Naive thymus-derived CD4-positive, alpha-beta T cell (primary cell): Measurements from ENCODE around the gene FGFRL1. TPM values are rescaled to one million over a fixed set of nuclear protein-coding genes. Genes with fewer than 3 reads are reported as not detected.

Experiments used
- ATAC-seq: fragments of 150-1000 bp; cut with Tn5 transposase; 2 replicates; pipeline ENCODE4 v1.10.0; 2021; ENCODE audit warnings: mild to moderate bottlenecking, moderate library complexity
- CTCF ChIA-PET: fragments of 350-600 bp; sonication (Branson Sonifier 250); formaldehyde crosslinking; loops from one replicate; lab custom pipeline; 2021; ENCODE audit warnings: antibody characterized with exemption; lab: Charles Lee
- POLR2A ChIA-PET: fragments of 350-600 bp; sonication (Branson Sonifier 250); formaldehyde crosslinking; loops from one replicate; lab custom pipeline; 2021; ENCODE audit warnings: antibody characterized with exemption, inconsistent platforms; lab: Charles Lee
- DNase-seq, 9 donors: peaks; one replicate each; pipeline versions ENCODE4 v3.0.0 to v3.0.0-alpha.2; 2020 to 2022; ENCODE audit warnings: mixed read lengths in 1 of 9
- H3K27ac ChIP-seq: one replicate; pipeline ENCODE4 v1.7.0; 2013; ENCODE audit warnings: mild to moderate bottlenecking, low read depth, low read length, moderate library complexity
- H3K27me3 ChIP-seq, 2 donors: one replicate each; pipeline ENCODE4 v1.7.0; 2013; ENCODE audit warnings: low read length in 2 of 2, mild to moderate bottlenecking in 2 of 2, moderate library complexity in 2 of 2; ENCODE audit not compliant: control insufficient read depth in 2 of 2, insufficient read depth in 2 of 2
- H3K36me3 ChIP-seq, 3 experiments: 1 replicate in 2 of 3; 2 replicates in 1 of 3; pipeline ENCODE4 v1.7.0; 2013; ENCODE audit warnings: low read length in 3 of 3, mild to moderate bottlenecking in 3 of 3, moderate library complexity in 1 of 3; ENCODE audit not compliant: insufficient read depth in 3 of 3, control insufficient read depth in 2 of 3
- H3K4me1 ChIP-seq, 2 donors: one replicate each; pipeline ENCODE4 v1.7.0; 2013; ENCODE audit warnings: low read length in 2 of 2, mild to moderate bottlenecking in 2 of 2, moderate library complexity in 1 of 2; ENCODE audit not compliant: control insufficient read depth in 2 of 2, insufficient read depth in 2 of 2
- H3K4me3 ChIP-seq: 2 replicates; pipeline ENCODE4 v1.7.0; 2013; ENCODE audit warnings: mild to moderate bottlenecking, low read length
- H3K9me3 ChIP-seq, 3 experiments: 1 replicate in 2 of 3; 2 replicates in 1 of 3; pipeline ENCODE4 v1.7.0; 2013; ENCODE audit warnings: low read length in 3 of 3; ENCODE audit not compliant: control insufficient read depth in 2 of 3
- H3K27ac Mint-ChIP-seq, 9 donors: one replicate each; pipeline ENCODE4 v1.8.0; 2020 to 2022; ENCODE audit warnings: mixed read lengths in 9 of 9, mild to moderate bottlenecking in 8 of 9, moderate library complexity in 5 of 9, inconsistent platforms in 2 of 9
- H3K27me3 Mint-ChIP-seq, 5 donors: one replicate each; pipeline ENCODE4 v1.8.0; 2021 to 2022; ENCODE audit warnings: mixed read lengths in 5 of 5, mild to moderate bottlenecking in 1 of 5
- H3K36me3 Mint-ChIP-seq, 5 donors: one replicate each; pipeline ENCODE4 v1.8.0; 2020 to 2022; ENCODE audit warnings: mixed read lengths in 5 of 5, mild to moderate bottlenecking in 3 of 5, inconsistent platforms in 1 of 5
- H3K4me1 Mint-ChIP-seq, 7 donors: one replicate each; pipeline ENCODE4 v1.8.0; 2020 to 2022; ENCODE audit warnings: mixed read lengths in 7 of 7, mild to moderate bottlenecking in 3 of 7, inconsistent platforms in 1 of 7
- H3K4me3 Mint-ChIP-seq, 10 donors: one replicate each; pipeline ENCODE4 v1.8.0; 2020 to 2022; ENCODE audit warnings: mild to moderate bottlenecking in 10 of 10, mixed read lengths in 10 of 10, moderate library complexity in 6 of 10, inconsistent platforms in 2 of 10
- H3K9me3 Mint-ChIP-seq, 11 donors: one replicate each; pipeline ENCODE4 v1.8.0; 2020 to 2022; ENCODE audit warnings: mixed read lengths in 11 of 11, mild to moderate bottlenecking in 4 of 11, inconsistent platforms in 1 of 11, moderate library complexity in 1 of 11
- intact Hi-C, 2 donors: fragments of 100-400 bp; cut with micrococcal nuclease; formaldehyde crosslinking; loops; one replicate each; pipeline ENCODE4 v1.15.1; 2023
- polyA plus RNA-seq, 2 donors: library from polyadenylated mRNA; unstranded; fragments of 300-500 nt; fragmentation: Illumina TruSeq; gene quantifications; one replicate each; pipeline ENCODE4 v1.2.3, GENCODE V29; 2021
- total RNA-seq, 6 experiments: library from RNA in 5 of 6; stranded (reverse) in 5 of 6; gene quantifications; 1 replicate in 5 of 6; 2 replicates in 1 of 6; pipeline ENCODE4 v1.2.3 and lab custom pipeline; 2021 to 2026

The FGFRL1 gene, protein sequence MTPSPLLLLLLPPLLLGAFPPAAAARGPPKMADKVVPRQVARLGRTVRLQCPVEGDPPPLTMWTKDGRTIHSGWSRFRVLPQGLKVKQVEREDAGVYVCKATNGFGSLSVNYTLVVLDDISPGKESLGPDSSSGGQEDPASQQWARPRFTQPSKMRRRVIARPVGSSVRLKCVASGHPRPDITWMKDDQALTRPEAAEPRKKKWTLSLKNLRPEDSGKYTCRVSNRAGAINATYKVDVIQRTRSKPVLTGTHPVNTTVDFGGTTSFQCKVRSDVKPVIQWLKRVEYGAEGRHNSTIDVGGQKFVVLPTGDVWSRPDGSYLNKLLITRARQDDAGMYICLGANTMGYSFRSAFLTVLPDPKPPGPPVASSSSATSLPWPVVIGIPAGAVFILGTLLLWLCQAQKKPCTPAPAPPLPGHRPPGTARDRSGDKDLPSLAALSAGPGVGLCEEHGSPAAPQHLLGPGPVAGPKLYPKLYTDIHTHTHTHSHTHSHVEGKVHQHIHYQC
- total RNA-seq (10 to 100 TPM; 10.6 to 28.1 (median 22.0) TPM), polyA plus RNA-seq (1 to 10 TPM in 1 of 2 donors, under 1 TPM in 1; 0.45 to 1.7 TPM), total RNA-seq (lab: John Stamatoyannopoulos, UW) (22.2 reads per million, percentile 53 among the genes with 10 or more reads in this experiment)

DNA sequence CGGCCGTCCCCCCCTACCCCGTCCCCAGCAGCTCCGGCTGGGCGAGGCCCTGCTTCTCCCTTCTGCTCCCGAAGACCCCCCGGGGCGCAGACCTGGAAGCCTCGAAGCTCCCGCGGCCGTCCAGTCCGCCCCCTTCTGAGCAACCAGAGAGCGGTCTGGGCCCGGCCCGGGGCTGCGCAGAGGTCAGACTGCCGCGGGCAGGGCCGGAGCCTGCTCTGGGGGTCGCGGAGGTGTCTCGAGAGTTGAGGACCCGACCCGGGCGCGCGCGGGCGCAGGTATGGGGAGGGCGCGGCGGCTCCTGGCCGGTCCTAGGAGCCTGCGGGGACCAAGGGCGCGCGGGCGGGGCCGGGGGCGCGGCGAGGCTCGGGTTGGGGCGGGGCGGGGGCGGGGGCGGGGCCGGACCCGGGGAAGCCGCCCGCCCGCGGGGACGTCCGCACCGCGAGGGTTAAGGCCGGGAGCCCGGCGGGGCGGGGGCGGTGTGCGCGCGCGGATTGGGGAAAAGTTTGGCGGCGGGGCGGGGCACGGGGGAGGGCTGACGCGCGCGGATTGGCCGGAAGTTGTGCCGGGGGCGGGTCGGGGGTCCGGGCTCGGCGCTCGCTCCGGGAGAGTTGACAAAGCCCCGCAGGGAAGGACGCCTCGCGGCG, at the start of gene FGFRL1:
Gene FGFRL1 (plus strand): TSS at position 605 of the 644 bp plus-strand sequence. CDS start 860 bp downstream, outside the sequence.
- POLR2A ChIA-PET = interaction anchor here (0.8 to 2.4 kb wide), 2 partner anchors 44 to 278 kb away, joined by 3 to 11 read pairs; no protein-coding TSS in a partner anchor
- no peaks in the 10 kb centered on the region for H3K27me3 ChIP-seq
- intact Hi-C loops = loop anchor here (1.0 to 5.0 kb wide), 9 partner anchors 24 to 701 kb away; partner anchors contain the start of genes CTBP1 (in 2 of the 2), ATP5ME (in 1 of the 2), IDUA (in 1 of the 2) and MYL5 (in 1 of the 2)
- ATAC-seq (peak; percentile 78), DNase-seq (peak; percentile 78 to 95 (median 87))
- Mint-ChIP-seq H3K9me3 (peaks cover 0 to 4% (median 0%) of the 10 kb centered on the region in 11 donors), H3K27me3 (peaks cover 24 to 31% (median 27%) of the 10 kb centered on the region in 5 donors), H3K4me3 (peak within 1 kb of the TSS; percentile 86 to 97 (median 89)), H3K4me1 (peaks cover 15 to 21% (median 18%) of the 10 kb centered on the region in 7 donors), H3K27ac (peak within 1 kb of the TSS; percentile 76 to 96 (median 92)), H3K36me3 (peaks cover 0 to 3% (median 2%) of the 10 kb centered on the region in 5 donors)
- peak within 1 kb of the TSS; percentile 83 for H3K27ac ChIP-seq
- CTCF ChIA-PET = no interaction called here
- H3K4me3 ChIP-seq = peak within 1 kb of the TSS; percentile 77
- H3K9me3 ChIP-seq = no peaks in the 10 kb centered on the region
- H3K36me3 ChIP-seq = no peaks in the 10 kb centered on the region
- H3K4me1 ChIP-seq = peaks cover 0 to 10% of the 10 kb centered on the region in 2 donors

DNA sequence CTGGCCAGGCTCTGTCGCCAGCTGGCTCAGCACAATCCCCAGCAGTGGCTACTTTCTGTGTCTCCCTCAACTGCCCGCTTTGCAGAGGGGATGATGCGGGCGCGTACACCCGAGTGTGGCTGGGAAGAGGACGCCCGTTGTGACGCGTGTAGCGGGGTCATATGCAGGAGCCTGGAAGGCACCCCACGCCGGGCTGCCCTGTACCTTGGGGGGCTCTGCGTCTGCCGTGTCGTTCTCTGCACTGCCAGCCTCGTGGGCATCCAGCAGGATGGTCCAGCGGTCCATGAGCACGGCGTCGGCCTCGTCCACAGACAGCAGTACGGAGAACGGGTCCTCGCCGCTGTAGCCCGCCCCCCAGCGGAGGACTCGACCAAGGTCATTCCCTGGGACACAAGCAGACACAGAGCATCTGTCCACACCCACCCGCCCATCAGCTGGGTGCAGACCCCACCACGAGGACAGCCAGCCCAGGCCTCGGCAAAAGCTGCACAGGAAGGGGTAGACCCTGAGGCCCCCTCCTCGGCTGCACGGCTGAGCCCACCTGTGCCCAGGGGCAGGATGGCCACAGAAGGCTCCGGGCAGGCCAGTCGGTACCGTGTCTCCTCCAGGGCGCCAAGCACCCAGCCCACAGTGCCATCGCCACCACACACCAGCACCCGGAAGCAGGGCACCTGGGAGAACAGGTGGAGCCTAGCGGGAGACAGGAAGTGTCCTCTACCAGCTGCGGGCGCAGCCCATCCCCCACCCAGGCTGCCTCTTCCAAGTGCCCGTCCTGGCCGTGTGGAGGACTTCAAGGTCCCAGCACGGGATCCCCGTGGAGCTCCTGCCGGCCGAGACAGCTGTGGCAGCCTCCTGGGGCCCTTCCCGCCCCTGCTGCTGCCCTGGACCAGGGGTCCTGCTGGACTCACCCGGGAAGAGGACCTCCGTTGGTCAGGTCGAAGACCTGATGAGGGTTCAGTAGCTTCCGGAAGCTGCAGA, 48.9 kb upstream of the FGFRL1 start:
- Histone ChIP-seq H3K27me3 (no peaks in the 10 kb centered on the region), H3K4me3 (no peak overlapping the region), H3K36me3 (peaks cover 0 to 82% (median 0%) of the 10 kb centered on the region in 3 experiments), H3K27ac (no peak overlapping the region), H3K9me3 (no peaks in the 10 kb centered on the region), H3K4me1 (no peaks in the 10 kb centered on the region)
- ATAC-seq = no peak
- intact Hi-C loops = no loop called here
- no peaks in the 10 kb centered on the region for H3K9me3 Mint-ChIP-seq
- no peak for DNase-seq
- no peak overlapping the region for H3K4me3 Mint-ChIP-seq
- no peaks in the 10 kb centered on the region for H3K4me1 Mint-ChIP-seq
- ChIA-PET POLR2A (interaction anchor here (1.0 kb wide), 1 partner anchor 9 kb away, joined by 3 read pairs; no protein-coding TSS in a partner anchor), CTCF (no interaction called here)
- peaks cover 0 to 6% (median 0%) of the 10 kb centered on the region in 5 donors for H3K36me3 Mint-ChIP-seq
- no peak overlapping the region for H3K27ac Mint-ChIP-seq
- no peaks in the 10 kb centered on the region for H3K27me3 Mint-ChIP-seq

DNA sequence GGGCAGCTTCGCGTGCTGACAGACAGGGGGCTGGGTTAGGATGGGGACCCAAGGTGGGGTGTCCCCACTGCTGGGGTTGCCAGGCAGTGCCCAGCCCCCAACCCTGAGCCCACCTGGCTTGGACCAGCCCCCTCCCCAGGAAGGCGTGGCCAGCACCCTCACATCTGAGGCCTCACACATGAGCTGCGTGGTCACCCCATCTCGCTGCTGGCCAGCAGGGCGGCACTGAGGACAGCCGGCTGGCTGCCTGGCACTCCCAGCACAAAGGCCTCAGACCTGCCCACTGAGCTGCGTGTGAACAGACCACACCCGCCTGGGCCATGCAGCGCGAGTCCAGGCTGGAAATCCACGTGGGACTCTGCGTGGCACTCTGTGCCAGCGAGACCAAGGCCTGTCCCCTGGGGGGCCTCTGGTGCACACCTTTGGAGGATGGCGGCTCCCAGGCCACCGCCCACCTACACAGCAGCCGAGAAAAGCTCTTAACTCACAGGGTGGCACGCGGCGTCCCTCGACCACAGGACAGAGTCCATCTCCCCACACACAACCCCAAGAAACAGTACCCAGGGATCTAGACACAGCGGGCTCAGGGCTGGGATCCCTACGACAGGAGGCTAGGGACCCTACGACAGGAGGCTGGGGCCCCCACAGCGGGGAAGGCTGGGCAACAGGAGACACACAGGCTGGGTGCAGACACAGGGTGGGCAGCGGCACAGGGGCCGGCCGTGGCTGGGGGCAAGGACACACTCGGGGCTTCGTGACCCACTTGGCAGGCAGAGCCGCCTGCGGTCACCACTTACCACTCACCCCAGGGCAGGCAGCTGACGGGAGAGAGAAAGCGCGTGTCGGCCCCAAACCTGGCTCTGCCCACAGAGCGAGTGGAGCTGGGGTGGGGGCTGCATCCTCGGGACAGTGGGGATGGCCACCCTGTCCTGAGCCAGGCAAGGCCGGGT, 47.9 kb upstream of the FGFRL1 start:
- Mint-ChIP-seq H3K27ac (no peak overlapping the region), H3K4me1 (peaks cover 0 to 1% (median 0%) of the 10 kb centered on the region in 7 donors), H3K36me3 (peaks cover 0 to 5% (median 0%) of the 10 kb centered on the region in 5 donors), H3K9me3 (no peaks in the 10 kb centered on the region), H3K27me3 (no peaks in the 10 kb centered on the region), H3K4me3 (no peak overlapping the region)
- DNase-seq (no peak), ATAC-seq (no peak)
- Histone ChIP-seq H3K27me3 (no peaks in the 10 kb centered on the region), H3K9me3 (no peaks in the 10 kb centered on the region), H3K4me3 (no peak overlapping the region), H3K36me3 (peaks cover 0 to 71% (median 0%) of the 10 kb centered on the region in 3 experiments), H3K27ac (no peak overlapping the region), H3K4me1 (no peaks in the 10 kb centered on the region)
- ChIA-PET CTCF (no interaction called here), POLR2A (interaction anchor here (1.0 kb wide), 1 partner anchor 8 kb away, joined by 3 read pairs; no protein-coding TSS in a partner anchor)
- intact Hi-C loops = no loop called here

DNA sequence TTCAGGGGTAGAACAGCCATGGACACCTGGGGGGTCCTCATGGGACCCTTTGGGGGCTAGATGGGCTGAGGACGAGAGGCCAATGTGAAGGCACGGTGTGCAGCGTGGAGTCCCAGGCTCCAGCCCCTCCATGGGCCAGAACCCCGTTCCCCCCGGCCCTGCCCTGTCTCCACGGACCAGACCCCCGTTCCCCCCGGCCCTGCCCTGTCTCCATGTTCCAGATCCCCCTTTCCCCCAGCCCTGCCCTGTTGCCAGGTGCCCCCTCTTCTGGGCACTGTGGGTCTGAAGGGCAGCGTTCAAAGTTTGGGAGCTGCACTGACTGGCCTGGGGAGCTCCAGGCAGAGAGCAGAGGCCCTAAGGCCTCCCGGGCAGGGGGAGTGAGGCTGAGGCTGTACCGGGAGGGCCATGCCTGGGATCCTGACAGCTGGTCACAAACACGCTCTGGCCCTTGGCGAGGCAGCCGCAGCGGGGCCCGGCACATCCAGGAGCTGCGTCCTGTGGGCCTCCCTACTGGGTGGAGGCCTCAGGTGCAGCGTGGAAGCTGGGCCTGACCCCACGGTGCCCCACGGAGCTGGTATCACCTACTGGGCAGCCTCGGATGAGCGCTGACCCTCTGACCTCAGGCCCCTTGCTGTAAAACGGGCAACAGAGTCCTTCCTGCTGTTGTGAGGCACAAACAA, 46.9 kb upstream of the FGFRL1 start:
- POLR2A ChIA-PET = no interaction called here
- Mint-ChIP-seq H3K9me3 (no peaks in the 10 kb centered on the region), H3K27ac (no peak overlapping the region), H3K27me3 (no peaks in the 10 kb centered on the region), H3K36me3 (peaks cover 0 to 2% (median 0%) of the 10 kb centered on the region in 5 donors), H3K4me1 (peaks cover 0 to 1% (median 0%) of the 10 kb centered on the region in 7 donors), H3K4me3 (no peak overlapping the region)
- Histone ChIP-seq H3K4me1 (no peaks in the 10 kb centered on the region), H3K36me3 (peaks cover 0 to 62% (median 0%) of the 10 kb centered on the region in 3 experiments), H3K4me3 (no peak overlapping the region), H3K9me3 (no peaks in the 10 kb centered on the region), H3K27ac (no peak overlapping the region), H3K27me3 (no peaks in the 10 kb centered on the region)
- ATAC-seq = no peak
- CTCF ChIA-PET = no interaction called here
- no peak for DNase-seq
- intact Hi-C loops = no loop called here

DNA sequence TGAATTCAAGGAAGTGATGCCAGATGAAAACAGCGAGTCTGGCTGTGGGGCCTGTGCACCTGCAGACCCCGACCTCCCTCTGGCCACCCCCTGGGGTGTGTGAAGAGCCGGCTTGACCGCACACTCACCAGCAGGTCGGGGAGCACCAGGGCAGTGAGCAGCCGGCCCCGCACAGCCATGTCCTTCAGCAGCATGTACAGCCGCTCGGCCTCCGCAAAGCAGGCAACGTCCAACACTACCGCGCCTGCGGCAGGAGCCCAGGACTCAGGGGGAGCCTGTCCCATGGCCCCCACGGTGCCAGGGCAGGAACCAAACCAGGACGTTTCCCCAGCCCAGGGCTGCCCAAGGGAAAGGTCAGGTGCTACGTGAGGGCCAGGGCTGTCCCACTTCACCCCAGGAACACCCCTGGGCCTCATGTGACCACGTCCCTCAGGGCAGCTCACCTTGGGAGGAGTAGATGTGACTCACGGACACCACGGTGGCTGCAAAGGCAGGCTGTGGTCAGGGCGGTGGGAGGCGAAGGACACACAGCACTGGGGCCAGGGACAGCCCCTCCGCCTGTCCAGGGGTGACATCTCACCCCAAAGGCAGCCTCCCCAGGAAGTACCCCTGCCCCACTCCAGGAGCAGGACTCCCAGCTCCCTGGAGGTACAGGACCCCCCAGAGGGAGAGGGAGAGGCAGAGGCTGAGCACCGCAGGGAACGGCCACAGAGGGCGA, 46.2 kb upstream of the FGFRL1 start:
- Mint-ChIP-seq H3K27ac (no peak overlapping the region), H3K4me3 (no peak overlapping the region), H3K36me3 (peaks cover 0 to 2% (median 0%) of the 10 kb centered on the region in 5 donors), H3K4me1 (peaks cover 0 to 4% (median 0%) of the 10 kb centered on the region in 7 donors), H3K27me3 (no peaks in the 10 kb centered on the region), H3K9me3 (no peaks in the 10 kb centered on the region)
- Histone ChIP-seq H3K36me3 (peaks cover 0 to 57% (median 0%) of the 10 kb centered on the region in 3 experiments), H3K4me3 (no peak overlapping the region), H3K4me1 (peaks cover 0 to 5% of the 10 kb centered on the region in 2 donors), H3K9me3 (no peaks in the 10 kb centered on the region), H3K27ac (no peak overlapping the region), H3K27me3 (no peaks in the 10 kb centered on the region)
- intact Hi-C loops = no loop called here
- CTCF ChIA-PET = no interaction called here
- no peak for DNase-seq
- POLR2A ChIA-PET = no interaction called here
- ATAC-seq = no peak
